HG03064 (cell line): Measurements from ENCODE around the gene NR1H2.

Experiments used
- ATAC-seq: cut with Tn5 transposase; IDR thresholded peaks from one replicate; pipeline ENCODE4 v1.9.1; 2021; ENCODE audit warnings: low read depth; ENCODE audit not compliant: unreplicated experiment

NR1H2 gene

DNA sequence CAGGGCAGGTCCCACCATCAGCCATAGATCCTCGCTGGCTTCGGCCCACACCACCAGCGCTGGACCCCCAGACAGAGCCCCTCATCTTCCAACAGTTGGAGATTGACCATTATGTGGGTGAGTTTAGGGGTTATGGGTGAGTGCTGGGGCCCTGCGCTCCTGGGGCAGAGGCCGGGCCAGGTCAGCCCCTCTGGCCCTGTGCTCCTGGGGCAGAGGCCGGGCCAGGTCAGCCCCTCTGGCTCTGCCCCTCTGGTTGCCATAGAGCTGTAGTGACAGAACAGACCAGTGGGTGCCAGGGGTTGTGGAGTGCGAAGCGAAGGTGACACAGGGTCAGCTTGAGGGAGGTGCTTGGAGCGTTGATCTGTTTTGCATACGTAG, 23.1 kb downstream of the NR1H2 start:
- no peak for ATAC-seq

- ATAC-seq: no peak
Measured at GRCh38 chr19:50401605-50402450, 25.6 kb downstream of the NR1H2 start.

GRCh38 chr19:50402544-50403301, 26.5 kb downstream of the NR1H2 start:
- no peak for ATAC-seq

DNA sequence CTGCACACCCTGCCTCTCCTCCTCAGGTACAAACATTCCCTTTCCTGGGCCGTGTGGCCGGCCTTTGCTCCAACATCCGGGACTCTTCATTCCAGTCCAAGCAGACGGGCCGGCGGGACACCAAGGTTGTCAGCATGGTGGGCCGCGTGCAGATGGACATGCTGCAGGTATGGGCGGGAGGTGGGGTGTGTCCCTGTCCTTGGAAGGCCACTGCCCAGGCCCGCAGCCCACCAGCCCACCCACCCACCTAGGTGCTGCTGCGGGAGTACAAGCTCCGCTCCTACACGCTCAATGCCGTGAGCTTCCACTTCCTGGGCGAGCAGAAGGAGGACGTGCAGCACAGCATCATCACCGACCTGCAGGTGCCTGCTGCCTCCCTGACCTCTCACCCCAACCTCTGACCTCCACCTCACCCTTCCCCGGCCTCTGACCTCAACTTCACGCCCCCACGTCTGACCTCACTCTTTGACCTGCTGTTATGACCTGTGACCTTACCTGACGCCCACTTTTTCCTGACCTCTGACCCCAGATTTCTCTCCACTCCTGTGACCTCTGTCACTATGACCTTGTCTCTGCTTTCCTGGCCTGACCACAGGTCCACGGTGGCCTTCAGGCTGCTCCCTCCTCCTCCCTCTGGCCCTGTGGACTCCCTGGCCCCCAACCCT, 30.0 kb downstream of the NR1H2 start:
- no peak for ATAC-seq

DNA sequence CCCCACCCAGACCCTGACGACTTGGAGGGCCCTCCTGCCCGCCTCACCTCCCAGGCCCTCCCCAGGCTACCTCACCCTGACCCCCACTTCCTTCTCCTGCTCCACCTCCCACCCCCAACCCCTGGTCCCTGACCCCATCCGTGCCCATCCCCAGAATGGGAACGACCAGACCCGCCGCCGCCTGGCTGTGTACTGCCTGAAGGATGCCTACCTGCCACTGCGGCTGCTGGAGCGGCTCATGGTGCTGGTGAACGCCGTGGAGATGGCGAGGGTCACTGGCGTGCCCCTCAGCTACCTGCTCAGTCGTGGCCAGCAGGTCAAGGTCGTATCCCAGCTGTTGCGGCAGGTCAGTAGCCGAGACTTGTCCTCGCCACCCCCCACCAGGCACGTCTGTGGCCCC, 30.6 kb downstream of the NR1H2 start:
- ATAC-seq: no peak

DNA sequence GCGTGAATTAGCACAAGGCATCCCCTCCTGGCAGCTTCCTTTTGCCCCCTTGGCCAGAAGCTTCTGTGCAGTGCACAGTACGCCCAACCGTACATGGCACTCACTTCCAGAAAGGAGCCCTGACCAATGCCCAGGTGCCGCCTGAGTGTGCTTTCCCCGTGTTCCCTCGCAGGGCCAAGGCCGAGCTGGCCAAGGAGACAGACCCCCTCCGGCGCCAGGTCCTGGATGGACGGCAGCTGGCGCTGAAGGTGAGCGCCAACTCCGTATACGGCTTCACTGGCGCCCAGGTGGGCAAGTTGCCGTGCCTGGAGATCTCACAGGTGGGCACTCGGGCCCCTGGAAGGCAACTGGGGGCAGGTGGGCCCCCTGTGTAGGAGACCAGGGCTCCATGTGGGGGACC, 33.1 kb downstream of the NR1H2 start:
- no peak for ATAC-seq

DNA sequence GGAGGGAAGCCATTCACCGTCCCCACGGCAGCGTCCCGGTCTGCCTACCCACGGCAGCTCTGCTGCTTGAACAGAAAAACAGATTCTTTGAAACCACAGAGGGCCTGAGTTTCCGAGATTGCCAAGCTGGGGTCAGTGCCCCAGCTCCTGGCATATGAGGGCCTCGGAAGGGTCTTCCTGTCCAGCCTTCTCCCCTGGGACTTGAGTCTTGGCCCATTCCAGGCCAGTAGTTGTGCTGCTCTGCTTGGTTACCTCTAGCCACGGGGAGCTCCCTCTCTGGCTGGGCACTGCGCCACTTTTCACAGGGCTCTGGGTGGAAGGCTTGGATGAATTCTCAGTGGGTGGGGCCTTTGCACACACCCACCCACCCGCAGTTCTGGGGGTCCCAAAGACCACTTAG, 33.9 kb downstream of the NR1H2 start:
- ATAC-seq: no peak

- ATAC-seq: no peak
Measured at GRCh38 chr19:50412419-50412818, 36.2 kb downstream of the NR1H2 start.

DNA sequence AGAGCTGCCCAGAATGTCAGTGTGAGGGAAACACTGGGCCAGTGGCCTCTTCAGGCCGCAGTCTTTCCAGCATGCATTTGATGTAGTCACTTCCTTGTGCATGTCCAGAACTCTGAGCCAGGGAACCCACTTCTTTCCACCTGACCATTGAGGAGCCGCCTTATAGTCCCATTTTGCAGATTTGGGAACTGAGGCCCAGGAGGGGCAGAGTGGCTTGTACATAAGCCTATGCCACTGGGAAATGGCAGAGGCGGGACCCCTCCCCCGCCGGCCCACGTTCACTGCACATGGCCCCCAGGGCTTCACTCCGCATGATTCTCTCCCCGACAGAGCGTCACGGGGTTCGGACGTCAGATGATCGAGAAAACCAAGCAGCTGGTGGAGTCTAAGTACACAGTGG, 36.8 kb downstream of the NR1H2 start:
- no peak for ATAC-seq

DNA sequence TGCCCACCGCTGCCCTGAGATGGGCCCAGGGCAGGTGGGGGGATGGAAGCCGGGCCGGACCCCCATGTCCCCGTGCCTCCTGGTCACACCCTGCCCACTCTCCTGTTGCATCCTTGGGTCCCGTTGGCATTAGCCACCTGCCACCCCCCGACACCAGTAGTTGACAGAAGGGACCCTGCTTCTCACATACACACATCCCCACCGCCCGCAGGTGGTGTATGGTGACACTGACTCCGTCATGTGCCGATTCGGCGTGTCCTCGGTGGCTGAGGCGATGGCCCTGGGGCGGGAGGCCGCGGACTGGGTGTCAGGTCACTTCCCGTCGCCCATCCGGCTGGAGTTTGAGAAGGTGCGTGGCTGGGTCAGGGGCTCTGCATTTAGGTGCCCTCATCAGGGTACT, 37.3 kb downstream of the NR1H2 start:
- ATAC-seq: no peak

GRCh38 chr19:50414864-50415660, 38.8 kb downstream of the NR1H2 start:
- no peak for ATAC-seq

GRCh38 chr19:50415661-50416033, 39.4 kb downstream of the NR1H2 start:
- no peak for ATAC-seq

GRCh38 chr19:50416034-50416977, 40.0 kb downstream of the NR1H2 start:
- ATAC-seq: no peak

DNA sequence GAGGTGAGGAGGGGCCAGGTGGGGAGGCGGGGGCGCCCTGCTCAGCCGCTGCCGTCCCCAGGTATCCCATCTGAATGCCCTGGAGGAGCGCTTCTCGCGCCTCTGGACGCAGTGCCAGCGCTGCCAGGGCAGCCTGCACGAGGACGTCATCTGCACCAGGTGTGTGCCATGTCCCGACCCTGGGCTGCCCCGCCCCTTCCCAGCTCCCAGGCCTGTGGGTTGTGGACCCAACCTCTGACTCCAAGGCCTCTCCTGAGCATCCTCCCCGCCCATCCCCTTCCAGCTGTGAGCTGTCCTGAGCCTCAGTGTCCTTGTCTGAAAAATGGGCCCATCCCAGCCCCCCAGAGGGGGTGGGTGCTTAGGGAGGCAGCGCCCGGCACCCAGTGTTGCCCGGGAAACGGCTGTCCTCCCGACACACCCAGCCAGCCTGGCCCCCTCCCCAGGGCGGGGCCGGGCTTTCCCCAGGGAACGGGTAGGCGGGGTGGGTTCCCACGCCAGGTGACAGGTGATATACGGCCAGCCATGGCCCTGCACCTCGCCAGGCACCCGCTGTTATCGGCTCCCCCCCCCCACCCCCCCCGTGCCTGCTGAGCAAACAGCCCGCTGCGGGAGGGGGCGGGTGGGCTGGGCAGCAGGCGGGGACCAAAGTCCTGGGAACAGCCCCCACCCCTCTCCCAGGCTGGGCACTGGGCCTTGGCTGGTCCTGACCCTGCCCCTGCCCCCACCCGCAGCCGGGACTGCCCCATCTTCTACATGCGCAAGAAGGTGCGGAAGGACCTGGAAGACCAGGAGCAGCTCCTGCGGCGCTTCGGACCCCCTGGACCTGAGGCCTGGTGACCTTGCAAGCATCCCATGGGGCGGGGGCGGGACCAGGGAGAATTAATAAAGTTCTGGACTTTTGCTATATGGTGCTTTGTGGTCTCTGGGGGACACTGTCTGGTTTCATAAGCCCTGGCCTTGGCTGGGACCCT, 41.1 kb downstream of the NR1H2 start:
- ATAC-seq: no peak

DNA sequence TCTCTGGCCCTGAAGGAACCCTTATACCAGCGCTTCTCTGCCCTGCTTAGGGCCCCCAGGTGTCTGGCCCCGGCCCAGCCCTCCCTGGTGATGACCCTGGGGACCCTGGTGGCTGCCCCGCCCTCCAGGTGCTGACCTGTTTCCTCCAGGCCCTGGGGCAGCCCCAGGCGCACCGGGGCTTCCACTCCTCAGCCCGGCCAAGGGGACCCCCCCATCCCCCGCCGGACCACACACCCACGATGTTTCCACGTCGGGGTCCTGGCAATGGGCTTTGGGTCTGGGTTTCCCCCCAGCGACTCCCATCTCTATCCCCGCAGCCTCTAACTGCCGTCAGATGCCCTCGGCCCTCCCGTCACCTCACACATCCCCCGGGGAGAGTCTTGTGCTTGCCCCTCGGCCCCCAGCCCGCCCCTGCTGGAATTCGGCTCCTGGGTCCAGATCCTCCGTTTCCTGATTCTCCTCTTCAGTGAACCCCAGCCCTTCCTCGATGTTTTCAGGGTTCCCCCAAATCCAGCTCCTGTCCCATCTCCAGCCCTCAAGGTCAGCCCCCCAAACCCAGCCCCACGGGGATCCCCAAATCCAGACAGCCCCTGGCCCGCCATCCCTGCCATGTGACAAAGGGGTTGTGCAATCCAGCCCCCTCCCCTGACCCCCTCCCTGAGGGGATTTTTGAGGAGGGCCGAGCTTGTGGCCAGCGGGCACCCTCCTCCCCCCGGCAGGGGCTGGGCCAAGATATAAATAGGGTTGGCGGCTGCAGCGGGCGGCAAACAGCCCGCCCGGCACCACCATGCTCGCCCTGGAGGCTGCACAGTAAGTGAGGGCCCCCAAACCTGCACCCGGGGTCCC, 42.1 kb downstream of the NR1H2 start, which contains the start of gene SPIB:
Gene SPIB (plus strand): TSS at position 763 of the 846 bp plus-strand sequence. CDS start 25 bp downstream, at position 788.
- ATAC-seq: no peak

DNA sequence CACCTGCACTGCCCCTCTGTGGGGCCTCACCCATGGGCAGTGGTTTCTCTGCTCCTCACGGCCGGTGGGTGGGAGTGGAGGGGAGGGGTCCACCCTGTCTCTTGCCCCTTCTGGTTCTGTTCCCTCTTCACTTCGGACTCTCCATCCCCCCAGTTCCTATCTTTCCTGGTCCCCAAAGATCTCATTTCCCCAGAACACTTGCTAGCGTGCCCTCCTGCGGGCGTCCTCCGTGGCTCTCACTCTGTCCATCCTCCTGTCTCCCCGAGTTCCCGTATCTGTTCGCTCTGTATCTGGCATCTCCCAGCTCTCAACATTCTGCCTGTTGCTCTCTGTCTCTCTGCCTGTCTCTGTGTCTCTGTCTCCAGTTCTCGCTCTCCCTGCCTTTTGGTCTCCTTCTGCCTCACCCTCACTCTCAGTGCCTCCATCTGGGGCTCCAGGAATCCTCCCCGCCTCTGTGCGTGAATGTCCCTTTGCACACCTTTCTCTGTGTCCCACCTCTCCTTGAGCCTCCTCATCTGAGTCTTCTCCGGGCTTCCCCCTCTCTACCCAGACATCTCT, 42.8 kb downstream of the NR1H2 start:
- ATAC-seq: no peak

DNA sequence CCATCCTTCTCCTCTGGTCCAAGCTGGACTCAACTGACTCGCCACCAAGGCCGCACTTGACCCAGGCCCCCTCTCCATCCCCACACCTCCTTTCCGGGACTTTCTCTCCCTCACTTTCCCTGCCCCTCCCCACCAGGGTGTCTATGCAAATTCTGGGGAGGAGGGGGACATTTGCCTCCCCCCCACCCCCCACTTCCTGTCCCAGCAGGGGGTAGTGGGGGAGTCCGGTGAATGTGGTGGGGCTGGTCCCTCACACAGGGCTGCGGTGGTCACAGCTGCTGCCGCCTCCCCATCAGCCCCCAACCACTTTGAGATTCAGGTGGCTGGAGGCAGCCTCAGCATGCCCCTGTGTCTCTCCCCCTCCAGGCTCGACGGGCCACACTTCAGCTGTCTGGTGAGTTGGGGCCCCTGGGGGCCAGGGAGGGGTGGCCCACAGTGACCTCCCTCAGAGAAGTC, 43.4 kb downstream of the NR1H2 start:
- no peak for ATAC-seq
